AG04449 (cell line): ENCODE measurements around the gene PLEKHJ1.

Experiments
- CTCF ChIA-PET: fragments of 350-600 bp; formaldehyde crosslinking; extraction: SDS; loops from one replicate; lab custom pipeline; 2021; ENCODE audit warnings: antibody characterized with exemption; lab: Yijun Ruan, JAX
- POLR2A ChIA-PET: fragments of 400-600, 350-600 bp; formaldehyde crosslinking; extraction: SDS; loops from one replicate; lab custom pipeline; 2020; ENCODE audit warnings: antibody characterized with exemption, inconsistent platforms; lab: Yijun Ruan, JAX
- DNase-seq: peaks from one replicate; pipeline ENCODE4 v3.0.0-alpha.2; 2010; ENCODE audit warnings: low read depth, low spot score
- H3K4me3 ChIP-seq: 2 replicates; pipeline ENCODE4 v1.5.1; 2011; ENCODE audit warnings: low read depth, mild to moderate bottlenecking, control low read depth, low read length
- CTCF ChIP-seq: IDR thresholded peaks from one replicate; pipeline ENCODE4 v1.5.1; 2011; ENCODE audit warnings: mild to moderate bottlenecking, moderate library complexity, low read length, control low read depth, inconsistent platforms; ENCODE audit not compliant: insufficient read depth; ENCODE audit errors: missing control alignments

The PLEKHJ1 gene

GRCh38 chr19:2223391-2223790 is 12.7 kb downstream of the PLEKHJ1 start:
- CTCF ChIA-PET: interaction anchor here (0.7 to 1.3 kb wide), 3 partner anchors 12 to 68 kb away, joined by 3 read pairs; partner anchors contain the start of gene PLEKHJ1
- no peak for DNase-seq
- H3K4me3 ChIP-seq: no peak overlapping the region
- POLR2A ChIA-PET: no interaction called here
- no peak for TF ChIP-seq CTCF

GRCh38 chr19:2221918-2222317 is 14.2 kb downstream of the PLEKHJ1 start:
- CTCF ChIA-PET: interaction anchor here (0.8 to 1.8 kb wide), 8 partner anchors 9 to 68 kb away, joined by 3 to 9 read pairs (median 4); partner anchors contain the start of gene PLEKHJ1
- DNase-seq: no peak
- no peak overlapping the region for H3K4me3 ChIP-seq
- TF ChIP-seq CTCF: no peak
- POLR2A ChIA-PET: interaction anchor here (0.6 to 1.0 kb wide), 2 partner anchors 12 to 15 kb away, joined by 3 read pairs; no protein-coding TSS in a partner anchor

GRCh38 chr19:2221250-2221831 is 14.8 kb downstream of the PLEKHJ1 start:
- DNase-seq: no peak
- ChIA-PET CTCF (interaction anchor here (0.8 to 1.8 kb wide), 8 partner anchors 8 to 68 kb away, joined by 3 to 9 read pairs (median 4); partner anchors contain the start of gene PLEKHJ1), POLR2A (interaction anchor here (0.6 to 1.0 kb wide), 2 partner anchors 12 to 16 kb away, joined by 3 read pairs; no protein-coding TSS in a partner anchor)
- no peak for TF ChIP-seq CTCF
- H3K4me3 ChIP-seq: no peak overlapping the region

- no peak for DNase-seq
- no peak overlapping the region for H3K4me3 ChIP-seq
- ChIA-PET CTCF (no interaction called here), POLR2A (no interaction called here)
- TF ChIP-seq CTCF: no peak
Measured at GRCh38 chr19:2219726-2220125, 16.4 kb downstream of the PLEKHJ1 start.

- ChIA-PET POLR2A (no interaction called here), CTCF (interaction anchor here (0.9 kb wide), 1 partner anchor 18 kb away, joined by 3 read pairs; the partner anchor contains the start of gene PLEKHJ1)
- no peak for DNase-seq
- no peak overlapping the region for H3K4me3 ChIP-seq
- TF ChIP-seq CTCF: no peak
Measured at GRCh38 chr19:2217591-2217990, 18.5 kb downstream of the PLEKHJ1 start.
